Liver (tissue), 9 donors: ENCODE data around the gene CCL5. TPM values are rescaled to one million over a fixed set of nuclear protein-coding genes. Genes with fewer than 3 reads are reported as not detected.

ENCODE experiments used
- DNase-seq: peaks from one replicate; pipeline ENCODE4 v3.0.0-alpha.2; 2017; ENCODE audit warnings: low spot score
- H3K27ac ChIP-seq, 2 donors: one replicate each; pipeline ENCODE4 v1.7.0; 2013; ENCODE audit warnings: inconsistent platforms in 2 of 2, low read length in 2 of 2, control low read depth in 1 of 2, low read depth in 1 of 2, mild to moderate bottlenecking in 1 of 2
- H3K27me3 ChIP-seq, 4 donors: one replicate each; pipeline versions ENCODE4 v1.6.1 to v1.7.0; 2013; ENCODE audit warnings: low read length in 3 of 4, inconsistent platforms in 1 of 4, mild to moderate bottlenecking in 1 of 4, moderate library complexity in 1 of 4; ENCODE audit not compliant: control insufficient read depth in 4 of 4, insufficient read depth in 4 of 4
- H3K36me3 ChIP-seq, 4 donors: one replicate each; pipeline versions ENCODE4 v1.6.1 to v1.7.0; 2013; ENCODE audit warnings: low read length in 3 of 4, mild to moderate bottlenecking in 3 of 4, low read depth in 1 of 4, moderate library complexity in 1 of 4; ENCODE audit not compliant: control insufficient read depth in 4 of 4, insufficient read depth in 3 of 4
- H3K4me1 ChIP-seq, 4 donors: one replicate each; pipeline versions ENCODE4 v1.6.1 to v1.7.0; 2013; ENCODE audit warnings: low read length in 3 of 4, mild to moderate bottlenecking in 3 of 4, moderate library complexity in 1 of 4; ENCODE audit not compliant: control insufficient read depth in 4 of 4, insufficient read depth in 4 of 4
- H3K4me3 ChIP-seq, 3 donors: one replicate each; pipeline versions ENCODE4 v1.6.1 to v1.7.0; 2013; ENCODE audit warnings: low read length in 3 of 3, control low read depth in 1 of 3, low read depth in 1 of 3, mild to moderate bottlenecking in 1 of 3
- H3K9ac ChIP-seq, 2 donors: one replicate each; pipeline ENCODE4 v1.7.0; 2013; ENCODE audit warnings: low read length in 2 of 2, mild to moderate bottlenecking in 2 of 2, moderate library complexity in 2 of 2, control low read depth in 1 of 2, low read depth in 1 of 2
- H3K9me3 ChIP-seq, 4 donors: one replicate each; pipeline versions ENCODE4 v1.6.1 to v1.7.0; 2013; ENCODE audit warnings: low read length in 3 of 4; ENCODE audit not compliant: control insufficient read depth in 4 of 4
- ATF3 ChIP-seq: IDR thresholded peaks from 2 replicates; pipeline ENCODE4 v1.6.1; 2016; ENCODE audit warnings: antibody characterized with exemption
- EGR1 ChIP-seq, 2 donors: IDR thresholded peaks; 2 replicates each; pipeline ENCODE4 v1.6.1; 2016 to 2018; ENCODE audit warnings: antibody characterized with exemption in 2 of 2, low read depth in 2 of 2
- FOXA1 ChIP-seq: IDR thresholded peaks from 2 replicates; pipeline ENCODE4 v1.6.1; 2016; ENCODE audit warnings: antibody characterized with exemption
- FOXA2 ChIP-seq: IDR thresholded peaks from 2 replicates; pipeline ENCODE4 v1.6.1; 2016; ENCODE audit warnings: antibody characterized with exemption
- GABPA ChIP-seq, 2 donors: IDR thresholded peaks in 1 of 2; conservative IDR thresholded peaks in 1 of 2; 2 replicates each; pipeline ENCODE4 v1.6.1; 2016; ENCODE audit warnings: antibody characterized with exemption in 2 of 2, mild to moderate bottlenecking in 1 of 2, moderate library complexity in 1 of 2
- HNF4A ChIP-seq, 2 donors: conservative IDR thresholded peaks; 2 replicates each; pipeline ENCODE4 v1.6.1; 2016; ENCODE audit warnings: antibody characterized with exemption in 2 of 2, mild to moderate bottlenecking in 2 of 2
- HNF4G ChIP-seq: IDR thresholded peaks from 2 replicates; pipeline ENCODE4 v1.6.1; 2016; ENCODE audit warnings: antibody characterized with exemption
- MAX ChIP-seq: IDR thresholded peaks from 2 replicates; pipeline ENCODE4 v1.6.1; 2016; ENCODE audit warnings: antibody characterized with exemption
- NR2F2 ChIP-seq: IDR thresholded peaks from 2 replicates; pipeline ENCODE4 v1.6.1; 2016; ENCODE audit warnings: antibody characterized with exemption
- RAD21 ChIP-seq, 2 donors: IDR thresholded peaks; 2 replicates each; pipeline ENCODE4 v1.6.1; 2016; ENCODE audit warnings: antibody characterized with exemption in 2 of 2, mild to moderate bottlenecking in 2 of 2
- RXRA ChIP-seq, 2 donors: IDR thresholded peaks; 2 replicates each; pipeline ENCODE4 v1.6.1; 2017 to 2018; ENCODE audit warnings: antibody characterized with exemption in 2 of 2, mild to moderate bottlenecking in 1 of 2
- SP1 ChIP-seq: IDR thresholded peaks from 2 replicates; pipeline ENCODE4 v1.6.1; 2018; ENCODE audit warnings: antibody characterized with exemption, mild to moderate bottlenecking
- TAF1 ChIP-seq: conservative IDR thresholded peaks from 2 replicates; pipeline ENCODE4 v1.6.1; 2016; ENCODE audit warnings: antibody characterized with exemption, mild to moderate bottlenecking
- YY1 ChIP-seq: IDR thresholded peaks from 2 replicates; pipeline ENCODE4 v1.6.1; 2016; ENCODE audit warnings: antibody characterized with exemption, mild to moderate bottlenecking
- ZBTB33 ChIP-seq: IDR thresholded peaks from 2 replicates; pipeline ENCODE4 v1.6.1; 2016; ENCODE audit warnings: antibody characterized with exemption
- WGBS: extraction: QIAGEN DNeasy Blood & Tissue Kit; methylation state at CpG from one replicate; pipeline ENCODE4 v1.1.7; 2013; 5-methylcytosine and 5-hydroxymethylcytosine counted together
- polyA plus RNA-seq, 2 donors: library from polyadenylated mRNA; stranded (reverse) in 1 of 2; unstranded in 1 of 2; fragments of 200-250 nt in 1 of 2; fragments of >200 nt in 1 of 2; fragmentation: Nextera tagmentation in 1 of 2; extraction: Ambion mirVana in 1 of 2; gene quantifications; one replicate each; pipeline versions ENCODE4 v1.2.1 to v1.2.3, GENCODE V29; 2013 to 2015
- total RNA-seq, 2 donors: library from RNA; depleted of rRNA; stranded (reverse); fragments of >200 nt; gene quantifications; one replicate each; pipeline ENCODE4 v1.2.3, GENCODE V29; 2014
- TF ChIP-seq, protein P1 (sequence below): fragments of 150-350 bp; IDR thresholded peaks from 2 replicates; pipeline ENCODE4 v1.5.1; 2017; ENCODE audit warnings: improper control_type of control experiment, low read depth, low read length; ENCODE audit not compliant: missing input control
- donor health status: healthy.
- donor health status: healthy.
- donor health status: healthy.
- donor health status: healthy.
- donor health status: healthy.

The CCL5 gene
- total and polyA plus RNA-seq, 4 donors: 1.7 to 4.7 (median 2.5) TPM

DNA sequence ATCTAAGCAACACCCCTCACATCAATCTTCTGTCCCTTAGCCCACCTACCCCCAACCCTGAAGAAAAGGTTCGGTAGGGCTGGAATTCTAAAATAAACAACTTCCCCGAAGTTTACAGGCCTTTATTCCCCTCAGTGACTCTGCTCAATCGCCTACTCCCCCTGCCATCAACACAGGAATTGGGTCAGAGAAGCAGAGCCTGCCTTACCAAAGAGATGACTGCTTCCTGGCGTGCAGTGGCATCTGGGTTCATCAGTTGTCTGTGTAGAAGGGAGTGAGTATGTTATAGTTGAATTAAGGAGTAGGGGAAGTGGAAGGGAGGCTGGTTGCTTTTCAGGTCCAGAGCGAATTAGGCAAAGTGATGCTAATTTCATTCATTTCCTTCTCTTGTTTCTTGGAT, 24.2 kb downstream of the CCL5 start:
- no peak overlapping the region for H3K27ac ChIP-seq
- H3K9me3 ChIP-seq: no peaks in the 10 kb centered on the region
- no peak for TF ChIP-seq FOXA1
- H3K36me3 ChIP-seq: no peaks in the 10 kb centered on the region
- H3K4me1 ChIP-seq: no peaks in the 10 kb centered on the region
- no peak overlapping the region for H3K9ac ChIP-seq
- H3K4me3 ChIP-seq: no peak overlapping the region
- 84% methylated on average over 5 of the region's 5 CpGs for WGBS
- DNase-seq: no peak
- no peaks in the 10 kb centered on the region for H3K27me3 ChIP-seq

DNA sequence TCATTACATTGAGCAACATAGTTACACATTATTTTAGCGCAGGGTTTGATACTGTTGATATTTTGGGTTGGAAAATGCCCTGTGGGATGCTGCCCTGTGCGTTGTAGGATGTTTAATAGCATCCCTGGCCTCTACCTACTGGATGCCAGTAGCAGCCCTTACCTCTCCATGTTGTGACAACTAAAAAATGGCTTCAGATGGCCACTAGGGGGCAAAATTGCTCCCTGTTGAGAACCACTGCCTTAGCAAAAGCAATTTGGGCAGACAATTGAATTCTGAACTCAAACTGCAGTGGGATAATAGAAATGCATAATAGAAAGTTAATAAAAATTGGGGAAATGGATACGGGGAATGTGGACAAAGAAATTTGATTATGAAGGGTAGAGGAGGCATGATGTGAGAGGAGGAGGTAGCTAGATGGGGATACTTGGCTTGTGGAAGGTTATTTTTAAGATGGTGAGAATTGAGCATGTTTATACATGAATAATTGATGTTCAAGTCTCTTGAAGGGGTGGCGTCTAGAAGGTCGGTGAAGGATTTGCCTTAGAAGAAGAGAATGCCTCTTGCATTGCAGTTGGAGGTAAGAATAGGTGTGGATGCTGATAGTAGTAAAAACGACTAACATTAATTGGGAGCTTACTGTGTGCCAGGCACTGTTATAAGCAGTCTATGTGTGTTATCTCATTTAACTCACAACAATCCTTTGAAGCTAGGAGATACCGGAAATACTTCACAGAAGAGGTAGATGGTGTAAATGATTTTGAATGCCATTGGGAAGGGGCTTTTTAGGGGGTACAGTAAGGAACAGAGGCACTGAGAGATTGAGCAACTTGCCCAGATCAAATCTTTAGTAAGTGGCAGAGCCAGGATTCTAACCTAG, 30.5 kb downstream of the CCL5 start:
- Histone ChIP-seq H3K4me3 (no peak overlapping the region), H3K4me1 (no peaks in the 10 kb centered on the region), H3K9ac (no peak overlapping the region), H3K27ac (no peak overlapping the region), H3K36me3 (peaks cover 2 to 24% (median 18%) of the 10 kb centered on the region in 4 donors), H3K9me3 (no peaks in the 10 kb centered on the region), H3K27me3 (no peaks in the 10 kb centered on the region)
- DNase-seq: peak; percentile 43
- TF ChIP-seq RAD21 (IDR thresholded peaks at IDR 0.05) (peak; percentile 83 to 86), SP1 (no peak), RXRA (IDR thresholded peaks at IDR 0.05) (peak in 1 of 2 donors; percentile 5), ATF3 (no peak), HNF4A (conservative IDR thresholded peaks at IDR 0.05) (no peak), EGR1 (IDR thresholded peaks at IDR 0.05; ENCODE audit: low read depth in 2 of 2) (no peak), FOXA2 (no peak)
- TF ChIP-seq, protein P1, sequence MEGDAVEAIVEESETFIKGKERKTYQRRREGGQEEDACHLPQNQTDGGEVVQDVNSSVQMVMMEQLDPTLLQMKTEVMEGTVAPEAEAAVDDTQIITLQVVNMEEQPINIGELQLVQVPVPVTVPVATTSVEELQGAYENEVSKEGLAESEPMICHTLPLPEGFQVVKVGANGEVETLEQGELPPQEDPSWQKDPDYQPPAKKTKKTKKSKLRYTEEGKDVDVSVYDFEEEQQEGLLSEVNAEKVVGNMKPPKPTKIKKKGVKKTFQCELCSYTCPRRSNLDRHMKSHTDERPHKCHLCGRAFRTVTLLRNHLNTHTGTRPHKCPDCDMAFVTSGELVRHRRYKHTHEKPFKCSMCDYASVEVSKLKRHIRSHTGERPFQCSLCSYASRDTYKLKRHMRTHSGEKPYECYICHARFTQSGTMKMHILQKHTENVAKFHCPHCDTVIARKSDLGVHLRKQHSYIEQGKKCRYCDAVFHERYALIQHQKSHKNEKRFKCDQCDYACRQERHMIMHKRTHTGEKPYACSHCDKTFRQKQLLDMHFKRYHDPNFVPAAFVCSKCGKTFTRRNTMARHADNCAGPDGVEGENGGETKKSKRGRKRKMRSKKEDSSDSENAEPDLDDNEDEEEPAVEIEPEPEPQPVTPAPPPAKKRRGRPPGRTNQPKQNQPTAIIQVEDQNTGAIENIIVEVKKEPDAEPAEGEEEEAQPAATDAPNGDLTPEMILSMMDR: peak; percentile 64
- WGBS: 80% methylated on average over 7 of the region's 7 CpGs

DNA sequence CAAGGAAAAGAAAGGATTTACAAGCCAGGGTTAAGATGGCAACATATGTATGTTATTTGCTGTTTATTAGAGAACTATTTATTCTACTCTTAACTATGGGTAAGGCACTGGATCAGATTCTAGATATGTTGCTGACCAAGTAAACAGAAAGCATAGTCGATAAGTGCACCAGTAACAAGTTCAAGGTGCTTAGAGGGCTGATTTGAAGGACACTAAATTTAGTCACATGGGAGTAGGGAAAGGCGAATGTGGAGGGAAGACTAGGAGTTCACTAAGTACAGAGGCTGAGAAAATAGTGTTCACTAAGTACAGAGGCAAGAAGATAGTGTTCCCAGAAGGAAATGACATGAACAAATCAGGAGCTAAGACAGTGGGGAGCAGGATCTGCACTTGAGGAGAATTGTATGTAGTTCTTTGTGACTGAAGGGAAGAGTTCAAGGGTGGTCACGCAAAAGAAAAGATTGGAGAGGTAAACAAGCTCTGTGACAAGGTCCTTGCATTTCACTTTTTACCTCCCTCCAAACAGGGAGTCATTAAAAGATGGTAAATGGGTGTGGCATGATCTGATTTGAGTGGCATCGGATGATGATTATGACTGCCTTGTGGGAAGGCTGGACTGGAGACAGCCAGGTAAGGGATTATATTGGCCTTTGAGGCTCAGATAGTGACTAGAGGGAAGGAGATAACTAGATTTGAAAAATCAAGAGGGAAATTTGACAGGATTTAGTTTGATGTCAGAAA, 32.4 kb downstream of the CCL5 start:
- peaks cover 7 to 38% (median 30%) of the 10 kb centered on the region in 4 donors for H3K36me3 ChIP-seq
- no peak overlapping the region for H3K27ac ChIP-seq
- TF ChIP-seq HNF4G (no peak), ATF3 (no peak), ZBTB33 (no peak), SP1 (no peak), HNF4A (conservative IDR thresholded peaks at IDR 0.05) (no peak), FOXA2 (no peak), TAF1 (no peak), MAX (no peak), NR2F2 (no peak), GABPA (IDR thresholded peaks at IDR 0.05 in 1 of 2, conservative IDR thresholded peaks at IDR 0.05 in 1 of 2) (no peak), YY1 (no peak)
- TF ChIP-seq, protein P1: no peak

More for the DNA sequence above, 32.4 kb downstream of the CCL5 start:
- no peaks in the 10 kb centered on the region for H3K9me3 ChIP-seq
- no peak overlapping the region for H3K9ac ChIP-seq
- no peaks in the 10 kb centered on the region for H3K27me3 ChIP-seq
- 61% methylated on average over 4 of the region's 4 CpGs for WGBS
- DNase-seq: no peak
- H3K4me1 ChIP-seq: no peaks in the 10 kb centered on the region
- no peak overlapping the region for H3K4me3 ChIP-seq
